Ovary (tissue), 3 donors: ENCODE data around the gene LCP1.

Experiments used
- POLR2A ChIP-seq: fragments of 450-650 bp; IDR thresholded peaks from one replicate; pipeline ENCODE4 v1.6.1; 2017; ENCODE audit warnings: antibody characterized with exemption, mild to moderate bottlenecking, moderate library complexity
- TF ChIP-seq, protein P1 (sequence below), 3 donors: fragments of 450-650 bp in 2 of 3; fragments of 200-600 bp in 1 of 3; IDR thresholded peaks; one replicate each; pipeline versions ENCODE4 v1.5.1 to v1.8.0; 2016 to 2022; ENCODE audit warnings: antibody characterized with exemption in 3 of 3, mild to moderate bottlenecking in 1 of 3
- donor health status: DM: no; HTN: no; CAD: no.

DNA sequence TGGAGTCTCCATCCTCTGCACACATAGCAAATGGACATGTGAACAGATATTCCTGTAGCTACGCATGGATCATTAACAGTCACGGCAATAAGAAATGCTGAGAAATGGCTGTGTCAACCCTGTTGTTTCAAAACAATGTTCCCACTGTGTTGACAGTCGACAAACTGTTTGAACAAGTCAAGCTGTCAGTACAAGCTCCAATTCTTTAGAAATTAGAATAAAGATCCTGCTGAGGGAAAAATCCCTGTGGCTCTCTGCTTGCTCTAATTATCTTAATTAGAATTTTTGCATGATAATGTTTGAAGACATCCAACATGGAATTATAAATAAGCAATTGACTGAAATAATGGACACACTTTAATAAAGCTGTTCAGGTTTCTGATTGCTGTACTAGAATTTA is 39.2 kb downstream of the LCP1 start:
- TF ChIP-seq, protein P1, sequence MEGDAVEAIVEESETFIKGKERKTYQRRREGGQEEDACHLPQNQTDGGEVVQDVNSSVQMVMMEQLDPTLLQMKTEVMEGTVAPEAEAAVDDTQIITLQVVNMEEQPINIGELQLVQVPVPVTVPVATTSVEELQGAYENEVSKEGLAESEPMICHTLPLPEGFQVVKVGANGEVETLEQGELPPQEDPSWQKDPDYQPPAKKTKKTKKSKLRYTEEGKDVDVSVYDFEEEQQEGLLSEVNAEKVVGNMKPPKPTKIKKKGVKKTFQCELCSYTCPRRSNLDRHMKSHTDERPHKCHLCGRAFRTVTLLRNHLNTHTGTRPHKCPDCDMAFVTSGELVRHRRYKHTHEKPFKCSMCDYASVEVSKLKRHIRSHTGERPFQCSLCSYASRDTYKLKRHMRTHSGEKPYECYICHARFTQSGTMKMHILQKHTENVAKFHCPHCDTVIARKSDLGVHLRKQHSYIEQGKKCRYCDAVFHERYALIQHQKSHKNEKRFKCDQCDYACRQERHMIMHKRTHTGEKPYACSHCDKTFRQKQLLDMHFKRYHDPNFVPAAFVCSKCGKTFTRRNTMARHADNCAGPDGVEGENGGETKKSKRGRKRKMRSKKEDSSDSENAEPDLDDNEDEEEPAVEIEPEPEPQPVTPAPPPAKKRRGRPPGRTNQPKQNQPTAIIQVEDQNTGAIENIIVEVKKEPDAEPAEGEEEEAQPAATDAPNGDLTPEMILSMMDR (IDR thresholded peaks at IDR 0.05), result no peak
- no peak for TF ChIP-seq POLR2A
